Liver (tissue), 9 donors: ENCODE results near the gene SCAP. TPM values are rescaled to one million over a fixed set of nuclear protein-coding genes. Genes with fewer than 3 reads are reported as not detected.

Experiments
- DNase-seq: peaks from one replicate; pipeline ENCODE4 v3.0.0-alpha.2; 2017; ENCODE audit warnings: low spot score
- H3K27ac ChIP-seq, 2 donors: one replicate each; pipeline ENCODE4 v1.7.0; 2013; ENCODE audit warnings: inconsistent platforms in 2 of 2, low read length in 2 of 2, control low read depth in 1 of 2, low read depth in 1 of 2, mild to moderate bottlenecking in 1 of 2
- H3K27me3 ChIP-seq, 4 donors: one replicate each; pipeline versions ENCODE4 v1.6.1 to v1.7.0; 2013; ENCODE audit warnings: low read length in 3 of 4, inconsistent platforms in 1 of 4, mild to moderate bottlenecking in 1 of 4, moderate library complexity in 1 of 4; ENCODE audit not compliant: control insufficient read depth in 4 of 4, insufficient read depth in 4 of 4
- H3K36me3 ChIP-seq, 4 donors: one replicate each; pipeline versions ENCODE4 v1.6.1 to v1.7.0; 2013; ENCODE audit warnings: low read length in 3 of 4, mild to moderate bottlenecking in 3 of 4, low read depth in 1 of 4, moderate library complexity in 1 of 4; ENCODE audit not compliant: control insufficient read depth in 4 of 4, insufficient read depth in 3 of 4
- H3K4me1 ChIP-seq, 4 donors: one replicate each; pipeline versions ENCODE4 v1.6.1 to v1.7.0; 2013; ENCODE audit warnings: low read length in 3 of 4, mild to moderate bottlenecking in 3 of 4, moderate library complexity in 1 of 4; ENCODE audit not compliant: control insufficient read depth in 4 of 4, insufficient read depth in 4 of 4
- H3K4me3 ChIP-seq, 3 donors: one replicate each; pipeline versions ENCODE4 v1.6.1 to v1.7.0; 2013; ENCODE audit warnings: low read length in 3 of 3, control low read depth in 1 of 3, low read depth in 1 of 3, mild to moderate bottlenecking in 1 of 3
- H3K9ac ChIP-seq, 2 donors: one replicate each; pipeline ENCODE4 v1.7.0; 2013; ENCODE audit warnings: low read length in 2 of 2, mild to moderate bottlenecking in 2 of 2, moderate library complexity in 2 of 2, control low read depth in 1 of 2, low read depth in 1 of 2
- H3K9me3 ChIP-seq, 4 donors: one replicate each; pipeline versions ENCODE4 v1.6.1 to v1.7.0; 2013; ENCODE audit warnings: low read length in 3 of 4; ENCODE audit not compliant: control insufficient read depth in 4 of 4
- ATF3 ChIP-seq: IDR thresholded peaks from 2 replicates; pipeline ENCODE4 v1.6.1; 2016; ENCODE audit warnings: antibody characterized with exemption
- FOXA1 ChIP-seq: IDR thresholded peaks from 2 replicates; pipeline ENCODE4 v1.6.1; 2016; ENCODE audit warnings: antibody characterized with exemption
- GABPA ChIP-seq, 2 donors: IDR thresholded peaks in 1 of 2; conservative IDR thresholded peaks in 1 of 2; 2 replicates each; pipeline ENCODE4 v1.6.1; 2016; ENCODE audit warnings: antibody characterized with exemption in 2 of 2, mild to moderate bottlenecking in 1 of 2, moderate library complexity in 1 of 2
- HNF4G ChIP-seq: IDR thresholded peaks from 2 replicates; pipeline ENCODE4 v1.6.1; 2016; ENCODE audit warnings: antibody characterized with exemption
- JUND ChIP-seq, 2 donors: IDR thresholded peaks; 2 replicates each; pipeline ENCODE4 v1.6.1; 2016; ENCODE audit warnings: antibody characterized with exemption in 2 of 2
- NR2F2 ChIP-seq: IDR thresholded peaks from 2 replicates; pipeline ENCODE4 v1.6.1; 2016; ENCODE audit warnings: antibody characterized with exemption
- RAD21 ChIP-seq, 2 donors: IDR thresholded peaks; 2 replicates each; pipeline ENCODE4 v1.6.1; 2016; ENCODE audit warnings: antibody characterized with exemption in 2 of 2, mild to moderate bottlenecking in 2 of 2
- REST ChIP-seq: IDR thresholded peaks from 2 replicates; pipeline ENCODE4 v1.6.1; 2016; ENCODE audit warnings: antibody characterized with exemption, mild to moderate bottlenecking
- SP1 ChIP-seq: IDR thresholded peaks from 2 replicates; pipeline ENCODE4 v1.6.1; 2018; ENCODE audit warnings: antibody characterized with exemption, mild to moderate bottlenecking
- TAF1 ChIP-seq: conservative IDR thresholded peaks from 2 replicates; pipeline ENCODE4 v1.6.1; 2016; ENCODE audit warnings: antibody characterized with exemption, mild to moderate bottlenecking
- YY1 ChIP-seq: IDR thresholded peaks from 2 replicates; pipeline ENCODE4 v1.6.1; 2016; ENCODE audit warnings: antibody characterized with exemption, mild to moderate bottlenecking
- WGBS: extraction: QIAGEN DNeasy Blood & Tissue Kit; methylation state at CpG from one replicate; pipeline ENCODE4 v1.1.7; 2013; 5-methylcytosine and 5-hydroxymethylcytosine counted together
- polyA plus RNA-seq, 2 donors: library from polyadenylated mRNA; stranded (reverse) in 1 of 2; unstranded in 1 of 2; fragments of 200-250 nt in 1 of 2; fragments of >200 nt in 1 of 2; fragmentation: Nextera tagmentation in 1 of 2; extraction: Ambion mirVana in 1 of 2; gene quantifications; one replicate each; pipeline versions ENCODE4 v1.2.1 to v1.2.3, GENCODE V29; 2013 to 2015
- total RNA-seq, 2 donors: library from RNA; depleted of rRNA; stranded (reverse); fragments of >200 nt; gene quantifications; one replicate each; pipeline ENCODE4 v1.2.3, GENCODE V29; 2014
- TF ChIP-seq, protein P1 (sequence below): IDR thresholded peaks from 2 replicates; pipeline ENCODE4 v1.6.1; 2016; ENCODE audit warnings: antibody characterized with exemption
- TF ChIP-seq, protein P2 (sequence below): IDR thresholded peaks from 2 replicates; pipeline ENCODE4 v1.6.1; 2016; ENCODE audit warnings: antibody characterized with exemption
- donor health status: healthy.
- donor health status: healthy.
- donor health status: healthy.
- donor health status: healthy.
- donor health status: healthy.

The SCAP gene
- total and polyA plus RNA-seq, 4 donors = 25.9 to 84.8 (median 59.3) TPM

DNA sequence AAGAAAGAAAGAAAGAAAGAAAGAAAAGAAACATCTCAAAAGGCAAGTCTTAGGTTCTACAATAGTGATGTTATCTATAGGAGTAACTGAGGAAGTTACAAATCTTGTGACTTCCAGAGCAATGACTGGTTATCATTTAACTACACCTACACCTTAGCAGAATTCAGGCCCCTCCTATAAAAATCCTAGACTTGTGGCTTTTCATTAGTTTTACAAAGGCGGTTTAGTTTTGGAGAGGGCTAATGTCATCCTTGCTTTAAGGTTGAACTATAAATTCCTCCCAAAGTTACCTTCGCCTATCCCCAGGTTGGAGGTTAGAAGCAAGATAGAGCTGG, 4.1 kb upstream of the SCAP start:
- H3K4me1 ChIP-seq = peaks cover 0 to 13% (median 8%) of the 10 kb centered on the region in 4 donors
- H3K4me3 ChIP-seq = no peak overlapping the region
- H3K27me3 ChIP-seq = no peaks in the 10 kb centered on the region
- H3K9ac ChIP-seq = no peak overlapping the region
- 94% methylated on average over 2 of the region's 2 CpGs for WGBS
- no peak for TF ChIP-seq REST
- TF ChIP-seq HNF4G = no peak
- TF ChIP-seq TAF1 = no peak
- TF ChIP-seq JUND (IDR thresholded peaks at IDR 0.05) = no peak
- TF ChIP-seq RAD21 (IDR thresholded peaks at IDR 0.05) = no peak
- no peak for TF ChIP-seq GABPA (IDR thresholded peaks at IDR 0.05 in 1 of 2, conservative IDR thresholded peaks at IDR 0.05 in 1 of 2)
- TF ChIP-seq SP1 = no peak
- TF ChIP-seq, protein P1, sequence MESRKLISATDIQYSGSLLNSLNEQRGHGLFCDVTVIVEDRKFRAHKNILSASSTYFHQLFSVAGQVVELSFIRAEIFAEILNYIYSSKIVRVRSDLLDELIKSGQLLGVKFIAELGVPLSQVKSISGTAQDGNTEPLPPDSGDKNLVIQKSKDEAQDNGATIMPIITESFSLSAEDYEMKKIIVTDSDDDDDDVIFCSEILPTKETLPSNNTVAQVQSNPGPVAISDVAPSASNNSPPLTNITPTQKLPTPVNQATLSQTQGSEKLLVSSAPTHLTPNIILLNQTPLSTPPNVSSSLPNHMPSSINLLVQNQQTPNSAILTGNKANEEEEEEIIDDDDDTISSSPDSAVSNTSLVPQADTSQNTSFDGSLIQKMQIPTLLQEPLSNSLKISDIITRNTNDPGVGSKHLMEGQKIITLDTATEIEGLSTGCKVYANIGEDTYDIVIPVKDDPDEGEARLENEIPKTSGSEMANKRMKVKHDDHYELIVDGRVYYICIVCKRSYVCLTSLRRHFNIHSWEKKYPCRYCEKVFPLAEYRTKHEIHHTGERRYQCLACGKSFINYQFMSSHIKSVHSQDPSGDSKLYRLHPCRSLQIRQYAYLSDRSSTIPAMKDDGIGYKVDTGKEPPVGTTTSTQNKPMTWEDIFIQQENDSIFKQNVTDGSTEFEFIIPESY = no peak
- TF ChIP-seq ATF3 = no peak
- TF ChIP-seq YY1 = no peak
- TF ChIP-seq NR2F2 = no peak
- H3K27ac ChIP-seq = no peak overlapping the region
- DNase-seq = no peak
- no peaks in the 10 kb centered on the region for H3K9me3 ChIP-seq
- H3K36me3 ChIP-seq = no peaks in the 10 kb centered on the region

DNA sequence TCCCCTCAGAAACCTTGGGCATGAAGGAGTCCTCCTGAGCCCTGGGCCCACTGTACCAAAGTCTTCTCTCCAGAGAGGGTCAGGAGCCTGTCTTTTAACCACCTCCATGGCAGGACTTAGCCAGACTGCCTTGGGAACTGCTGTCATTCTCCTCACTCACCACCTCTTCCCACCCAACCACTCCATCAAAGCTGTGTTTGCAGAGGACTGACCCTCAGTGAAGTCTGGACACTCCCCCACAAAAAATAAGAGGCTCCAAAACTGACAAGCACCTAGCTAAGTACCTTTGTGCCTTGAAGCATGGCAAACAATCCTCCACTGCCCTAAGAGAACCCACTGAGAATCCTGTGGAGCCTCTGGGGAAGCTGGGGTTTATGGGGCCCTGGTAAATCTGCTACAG, 2.3 kb upstream of the SCAP start:
- Histone ChIP-seq H3K4me3 (no peak overlapping the region), H3K9me3 (no peaks in the 10 kb centered on the region), H3K4me1 (peaks cover 6 to 26% (median 14%) of the 10 kb centered on the region in 4 donors), H3K36me3 (no peaks in the 10 kb centered on the region), H3K27me3 (no peaks in the 10 kb centered on the region), H3K9ac (no peak overlapping the region), H3K27ac (no peak overlapping the region)
- TF ChIP-seq, protein P2, sequence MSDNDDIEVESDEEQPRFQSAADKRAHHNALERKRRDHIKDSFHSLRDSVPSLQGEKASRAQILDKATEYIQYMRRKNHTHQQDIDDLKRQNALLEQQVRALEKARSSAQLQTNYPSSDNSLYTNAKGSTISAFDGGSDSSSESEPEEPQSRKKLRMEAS = no peak
- TF ChIP-seq ATF3 = no peak
- TF ChIP-seq NR2F2 = no peak
- no peak for TF ChIP-seq RAD21 (IDR thresholded peaks at IDR 0.05)
- no peak for TF ChIP-seq GABPA (IDR thresholded peaks at IDR 0.05 in 1 of 2, conservative IDR thresholded peaks at IDR 0.05 in 1 of 2)
- no peak for TF ChIP-seq FOXA1
- no peak for TF ChIP-seq YY1
- no peak for DNase-seq
